Upper lobe of left lung (tissue), 4 donors: Measurements from ENCODE around the gene PTBP1.

ENCODE experiments used
- CTCF ChIP-seq, 6 experiments: fragments of 450-650 bp in 4 of 6; fragments of 200-600 bp in 2 of 6; sonication (generic) in 2 of 6; IDR thresholded peaks; one replicate each; pipeline ENCODE4 v1.5.1; 2016 to 2019; ENCODE audit warnings: antibody characterized with exemption in 6 of 6
- EP300 ChIP-seq, 4 donors: sonication (generic); formaldehyde crosslinking; IDR thresholded peaks; one replicate each; pipeline ENCODE4 v1.5.1; 2017; ENCODE audit warnings: antibody characterized with exemption in 4 of 4, control low read depth in 2 of 4
- POLR2A ChIP-seq, 4 donors: fragments of 450-650 bp; IDR thresholded peaks; one replicate each; pipeline ENCODE4 v1.5.1; 2016 to 2017; ENCODE audit warnings: antibody characterized with exemption in 4 of 4, mild to moderate bottlenecking in 2 of 4
- POLR2AphosphoS5 ChIP-seq, 2 donors: sonication (generic); formaldehyde crosslinking; IDR thresholded peaks; one replicate each; pipeline ENCODE4 v1.5.1; 2017; ENCODE audit warnings: antibody characterized with exemption in 2 of 2

- TF ChIP-seq CTCF (IDR thresholded peaks at IDR 0.05), result no peak
- TF ChIP-seq POLR2AphosphoS5 (IDR thresholded peaks at IDR 0.05), result no peak
- TF ChIP-seq EP300 (IDR thresholded peaks at IDR 0.05), result no peak
- no peak for TF ChIP-seq POLR2A (IDR thresholded peaks at IDR 0.05)
Observed at GRCh38 chr19:763181-763580, 34.1 kb upstream of the PTBP1 start.
